Melanocyte of skin (primary cell): ENCODE measurements around the gene SMAD2. TPM values are rescaled to one million over a fixed set of nuclear protein-coding genes. Genes with fewer than 3 reads are reported as not detected.

Source experiments
- small RNA-seq, 2 donors: library from RNA; depleted of rRNA; stranded (forward); fragments of <200 nt; gene quantifications; one replicate each; pipeline ENCODE3, GENCODE V24; 2012
- total RNA-seq, 2 donors: library from RNA; depleted of rRNA; stranded (reverse); fragments of >200 nt; gene quantifications; 2 replicates each; pipeline ENCODE4 v1.2.3, GENCODE V29; 2012

The SMAD2 gene
- total RNA-seq = 10 to 100 TPM; 28.6 to 33.7 TPM

DNA sequence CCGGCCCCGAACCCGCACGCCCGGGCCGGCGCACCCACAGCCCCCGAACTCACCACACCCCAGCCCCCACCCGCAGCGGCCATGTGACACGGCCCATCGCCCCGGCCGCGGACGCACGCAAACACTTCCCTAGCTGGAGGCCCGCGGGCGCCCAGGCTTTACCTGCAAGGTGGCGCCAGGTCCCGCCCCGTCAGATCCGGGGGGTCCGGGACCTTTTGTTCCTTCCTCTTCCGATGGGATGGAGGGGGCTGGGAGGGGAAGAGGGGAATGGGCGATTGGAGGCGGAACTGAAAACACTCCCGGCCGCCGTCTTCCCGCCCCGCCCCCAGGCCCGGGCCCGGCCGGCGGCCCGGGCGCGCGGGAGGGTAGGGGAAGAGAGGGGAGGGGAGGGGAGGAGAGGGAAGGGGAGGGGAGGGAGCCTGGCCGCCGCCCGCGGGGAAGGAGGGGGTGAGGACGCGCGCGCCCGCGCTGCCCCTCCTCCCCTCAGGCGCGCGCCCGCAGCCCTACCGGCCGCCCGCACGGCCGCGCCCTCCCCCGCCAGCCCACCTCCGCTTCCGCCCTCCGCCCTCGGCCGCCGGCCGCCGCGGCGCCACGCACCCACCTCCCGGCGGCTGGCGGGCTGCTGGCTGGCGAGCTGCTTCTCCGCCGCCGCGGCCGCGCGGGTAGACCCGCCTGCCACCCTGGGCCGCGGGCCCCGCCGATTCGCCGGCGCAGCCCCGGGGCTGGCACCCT is at the start of gene SMAD2:
TSS of gene SMAD2 (minus strand) at position 461 of the 732 bp plus-strand sequence. CDS start 33,903 bp downstream, outside the sequence.

Small RNAs within 50 kb of the gene (small RNA-seq; reads per million reads assigned to genes)
- 0 reads per million in 2 donors for gene AC120349.2
- gene MTCO2P2 = 0 to 0.06 reads per million in 2 donors
